NCI-H82 treated with DMSO at 0.1 percent for 48 hours (cell line): ENCODE results near the gene ICE2.
"Not testable (repeated sequence)": the region's sequence is repeated elsewhere in the genome, so short reads cannot be mapped to it uniquely, and the experiment has no call there.

Experiments
- DNase-seq: peaks from one replicate; lab custom pipeline; 2025; ENCODE audit not compliant: unreplicated experiment; lab: John Stamatoyannopoulos, UW

Gene ICE2

GRCh38 chr15:60412807-60413206 is 66.1 kb downstream of the ICE2 start:
- not testable (repeated sequence) for DNase-seq

GRCh38 chr15:60411774-60412425 is 67.0 kb downstream of the ICE2 start:
- peak; percentile 79 for DNase-seq

GRCh38 chr15:60410350-60410749 is 68.6 kb downstream of the ICE2 start:
- not testable (repeated sequence) for DNase-seq

GRCh38 chr15:60408463-60408981 is 70.4 kb downstream of the ICE2 start:
- DNase-seq = no peak

GRCh38 chr15:60407415-60407805 is 71.5 kb downstream of the ICE2 start:
- peak; percentile 25 for DNase-seq

- no peak for DNase-seq
Measured at GRCh38 chr15:60406513-60407414, 72.2 kb downstream of the ICE2 start.

- DNase-seq = no peak
Measured at GRCh38 chr15:60405399-60405798, 73.5 kb downstream of the ICE2 start.

GRCh38 chr15:60404351-60404750 is 74.6 kb downstream of the ICE2 start:
- DNase-seq = not testable (repeated sequence)

GRCh38 chr15:60400944-60401343 is 78.0 kb downstream of the ICE2 start:
- DNase-seq = no peak

- no peak for DNase-seq
Measured at GRCh38 chr15:60399931-60400330, 79.0 kb downstream of the ICE2 start.

GRCh38 chr15:60399246-60399915 is 79.6 kb downstream of the ICE2 start:
- no peak for DNase-seq

GRCh38 chr15:60397772-60398445 is 81.0 kb downstream of the ICE2 start, which contains the start of gene ANXA2:
Gene ANXA2, minus strand, starts transcription at chr15:60397986. Its CDS starts 11,911 bp downstream, at chr15:60386075.
- DNase-seq = no peak

- no peak for DNase-seq
Measured at GRCh38 chr15:60396958-60397771, 81.8 kb downstream of the ICE2 start.

GRCh38 chr15:60396560-60396957 is 82.4 kb downstream of the ICE2 start:
- DNase-seq = no peak

- DNase-seq = no peak
Measured at GRCh38 chr15:60396100-60396499, 82.8 kb downstream of the ICE2 start.

- DNase-seq = no peak
Measured at GRCh38 chr15:60395276-60396011, 83.5 kb downstream of the ICE2 start.

GRCh38 chr15:60394689-60395097 is 84.2 kb downstream of the ICE2 start:
- no peak for DNase-seq

GRCh38 chr15:60392986-60393790 is 85.8 kb downstream of the ICE2 start:
- DNase-seq = no peak
